Endothelial cell of umbilical vein (primary cell): ENCODE data around the gene INSYN2B.

ENCODE experiments used
- GATA2 ChIP-seq: IDR thresholded peaks from 2 replicates; pipeline ENCODE4 v1.7.0; 2011; ENCODE audit warnings: low read depth, mild to moderate bottlenecking, moderate library complexity, mixed read lengths, low read length; ENCODE audit not compliant: insufficient read length, insufficient read depth
- MYC ChIP-seq: IDR thresholded peaks from one replicate; pipeline ENCODE4 v1.6.1; 2011; ENCODE audit warnings: mild to moderate bottlenecking, low read depth, low read length
- POLR2A ChIP-seq: IDR thresholded peaks from 2 replicates; pipeline ENCODE4 v1.6.1; 2012; ENCODE audit warnings: low read depth, mild to moderate bottlenecking, control low read depth, low read length
- POLR2AphosphoS5 ChIP-seq: IDR thresholded peaks from 2 replicates; pipeline ENCODE4 v1.6.1; 2012; ENCODE audit warnings: low read depth, mild to moderate bottlenecking, control low read depth, low read length, moderate library complexity; ENCODE audit not compliant: insufficient read depth
- TF ChIP-seq, protein P1 (sequence below), 2 donors: IDR thresholded peaks; 1 replicate in 1 of 2; 2 replicates in 1 of 2; pipeline ENCODE4 v1.5.1; 2011; ENCODE audit warnings: low read length in 2 of 2, mild to moderate bottlenecking in 2 of 2, moderate library complexity in 2 of 2, control low read depth in 1 of 2, inconsistent platforms in 1 of 2, low read depth in 1 of 2; ENCODE audit not compliant: insufficient read depth in 1 of 2; ENCODE audit errors: extremely low read depth in 1 of 2

- TF ChIP-seq POLR2A (no peak), MYC (no peak), GATA2 (no peak), POLR2AphosphoS5 (no peak)
- TF ChIP-seq, protein P1, sequence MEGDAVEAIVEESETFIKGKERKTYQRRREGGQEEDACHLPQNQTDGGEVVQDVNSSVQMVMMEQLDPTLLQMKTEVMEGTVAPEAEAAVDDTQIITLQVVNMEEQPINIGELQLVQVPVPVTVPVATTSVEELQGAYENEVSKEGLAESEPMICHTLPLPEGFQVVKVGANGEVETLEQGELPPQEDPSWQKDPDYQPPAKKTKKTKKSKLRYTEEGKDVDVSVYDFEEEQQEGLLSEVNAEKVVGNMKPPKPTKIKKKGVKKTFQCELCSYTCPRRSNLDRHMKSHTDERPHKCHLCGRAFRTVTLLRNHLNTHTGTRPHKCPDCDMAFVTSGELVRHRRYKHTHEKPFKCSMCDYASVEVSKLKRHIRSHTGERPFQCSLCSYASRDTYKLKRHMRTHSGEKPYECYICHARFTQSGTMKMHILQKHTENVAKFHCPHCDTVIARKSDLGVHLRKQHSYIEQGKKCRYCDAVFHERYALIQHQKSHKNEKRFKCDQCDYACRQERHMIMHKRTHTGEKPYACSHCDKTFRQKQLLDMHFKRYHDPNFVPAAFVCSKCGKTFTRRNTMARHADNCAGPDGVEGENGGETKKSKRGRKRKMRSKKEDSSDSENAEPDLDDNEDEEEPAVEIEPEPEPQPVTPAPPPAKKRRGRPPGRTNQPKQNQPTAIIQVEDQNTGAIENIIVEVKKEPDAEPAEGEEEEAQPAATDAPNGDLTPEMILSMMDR (IDR thresholded peaks at IDR 0.05; ENCODE audit: extremely low read depth in 1 of 2, insufficient read depth in 1 of 2, low read depth in 1 of 2, low read length in 2 of 2), result no peak
Observed at GRCh38 chr5:169904508-169904907, 75.8 kb downstream of the INSYN2B start.
